Measurements from ENCODE around the gene CD22.
"Not testable (repeated sequence)": the region's sequence is repeated elsewhere in the genome, so short reads cannot be mapped to it uniquely, and the experiment has no call there.

CD22 gene
- 0 to 0.29 (median 0.09) reads per million in 4 experiments for total RNA-seq

GRCh38 chr19:35328851-35329285 lies at the start of gene CD22:
Gene CD22, plus strand, starts transcription at chr19:35329187. Its CDS starts 2,854 bp downstream, at chr19:35332041.
- no peak for DNase-seq

DNA sequence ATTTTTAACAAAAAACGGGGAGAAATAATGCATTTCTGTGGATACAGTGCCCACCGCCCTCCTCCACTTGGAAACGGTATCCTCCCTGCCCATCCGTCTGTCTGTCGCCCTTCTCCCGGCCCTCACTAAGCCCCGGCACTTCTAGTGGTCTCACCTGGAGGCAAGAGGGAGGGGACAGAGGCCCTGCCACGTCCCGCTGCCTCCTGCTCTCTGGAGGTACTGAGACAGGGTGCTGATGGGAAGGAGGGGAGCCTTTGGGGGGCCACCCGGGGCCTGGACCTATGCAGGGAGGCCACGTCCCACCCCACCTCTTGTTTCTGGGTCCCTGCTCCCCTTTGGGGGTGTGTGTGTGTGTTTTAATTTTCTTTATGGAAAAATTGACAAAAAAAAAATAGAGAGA lies 49.6 kb upstream of the CD22 start:
- DNase-seq: no peak

DNA sequence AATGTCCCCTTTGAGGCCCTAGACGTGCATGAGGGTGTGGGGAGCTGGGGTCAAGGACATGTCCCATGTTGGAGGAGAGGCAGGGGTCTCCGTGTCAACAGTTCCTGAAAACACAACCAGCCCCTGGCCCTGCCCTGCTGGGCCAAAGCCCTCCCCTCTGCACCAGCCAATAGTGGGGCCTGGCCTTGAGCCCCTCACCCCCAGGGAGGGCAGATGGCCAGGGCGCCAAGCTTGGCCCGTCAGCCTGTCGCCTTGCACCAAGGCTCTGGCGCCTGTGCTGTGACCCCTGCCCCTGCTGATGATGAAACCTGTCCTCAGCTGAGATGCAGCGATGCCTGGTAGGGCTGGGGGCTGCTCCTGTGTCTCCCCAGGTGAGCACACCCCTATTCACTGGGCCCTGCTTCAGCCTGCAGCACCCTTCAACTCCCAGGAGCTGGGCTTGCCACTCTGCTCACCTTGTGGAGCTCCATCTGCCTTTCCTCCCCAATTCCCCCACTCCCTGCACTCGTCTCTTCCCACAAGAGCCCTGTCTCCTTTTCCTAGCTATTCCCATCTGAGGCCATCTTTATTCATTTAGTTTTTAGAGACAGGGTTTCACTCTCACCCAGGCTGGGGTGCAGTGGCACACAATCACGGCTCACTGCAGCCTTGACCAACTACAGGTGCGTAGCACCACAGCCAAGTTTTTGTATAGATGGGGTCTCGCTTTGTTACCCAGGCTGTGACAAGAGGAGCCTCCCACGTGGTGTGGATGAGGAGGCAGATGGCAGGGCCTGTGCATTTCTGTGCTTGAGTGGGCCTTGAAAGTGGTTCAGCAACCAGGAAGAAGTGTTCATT lies 48.8 kb upstream of the CD22 start:
- no peak for DNase-seq

DNA sequence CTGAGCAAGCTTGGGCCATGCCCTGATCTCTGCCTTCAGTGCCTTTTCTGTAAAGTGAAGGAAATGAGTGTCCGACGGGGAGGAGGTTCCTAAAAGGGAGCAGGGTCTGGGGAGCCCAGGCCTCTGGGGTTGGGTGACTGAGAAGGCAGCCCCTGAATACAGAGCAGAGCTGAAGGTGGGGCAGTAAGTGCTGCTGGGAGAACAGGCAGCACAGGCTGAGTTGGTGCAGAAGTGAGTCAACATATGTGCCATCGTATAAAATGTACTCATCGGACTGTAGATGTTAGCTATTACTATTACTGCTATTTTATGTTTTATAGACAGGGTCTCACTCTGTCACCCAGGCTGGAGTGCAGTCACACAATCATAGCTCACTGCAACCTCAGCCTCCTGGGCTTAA lies 47.7 kb upstream of the CD22 start:
- no peak for DNase-seq

DNA sequence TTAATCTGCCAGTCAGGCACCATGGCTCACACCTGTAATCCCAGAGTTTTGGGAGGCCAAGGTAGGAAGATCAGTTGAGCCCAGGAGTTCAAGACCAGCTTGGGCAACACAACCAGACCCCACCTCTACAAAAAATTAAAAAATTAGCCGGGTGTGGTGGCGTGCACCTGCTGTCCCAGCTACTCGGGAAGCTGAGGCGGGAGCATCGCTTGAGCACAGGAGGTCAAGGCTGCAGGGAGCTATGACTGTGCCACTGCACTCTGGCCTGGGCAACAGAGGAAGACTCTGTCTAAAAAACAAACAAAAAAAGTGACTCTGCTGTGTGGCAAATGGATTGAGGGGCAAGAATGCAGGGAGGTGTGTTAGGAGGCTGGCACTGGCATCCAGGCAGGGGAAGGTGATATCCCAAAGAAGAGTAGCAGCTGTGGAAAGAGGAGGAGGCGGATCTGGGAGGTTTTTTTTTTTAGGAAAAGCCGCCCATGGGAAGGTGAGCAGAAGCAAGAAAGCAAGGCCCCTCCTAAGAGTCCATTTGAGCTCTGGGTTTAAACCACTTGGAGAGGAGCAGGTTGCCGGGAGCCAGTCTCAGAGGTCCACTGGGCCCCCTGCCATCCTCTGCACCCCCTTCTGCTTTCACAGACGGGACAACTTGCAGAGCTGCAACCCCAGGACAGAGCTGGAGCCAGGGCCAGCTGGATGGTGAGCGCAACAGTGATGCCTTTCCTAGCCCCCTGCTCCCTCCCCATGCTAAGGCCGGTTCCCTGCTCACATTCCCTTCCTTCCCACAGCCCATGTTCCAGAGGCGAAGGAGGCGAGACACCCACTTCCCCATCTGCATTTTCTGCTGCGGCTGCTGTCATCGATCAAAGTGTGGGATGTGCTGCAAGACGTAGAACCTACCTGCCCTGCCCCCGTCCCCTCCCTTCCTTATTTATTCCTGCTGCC lies 44.6 kb upstream of the CD22 start:
- no peak for DNase-seq

DNA sequence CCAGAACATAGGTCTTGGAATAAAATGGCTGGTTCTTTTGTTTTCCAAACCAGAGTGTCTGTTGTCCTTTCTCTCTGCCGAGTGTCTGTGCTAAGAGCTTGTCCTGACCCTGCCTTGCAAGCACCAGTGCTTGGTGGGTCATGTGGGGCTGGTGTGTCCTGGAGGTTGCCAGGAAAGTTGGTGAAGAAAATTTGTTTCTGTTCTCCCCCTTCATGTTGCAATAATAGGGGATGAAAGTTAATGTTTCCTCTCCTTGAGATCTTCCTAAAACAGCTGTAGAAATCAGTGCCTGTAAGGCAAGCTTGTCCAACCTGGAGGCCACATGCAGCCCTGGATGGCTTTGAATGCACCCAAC lies 43.9 kb upstream of the CD22 start:
- DNase-seq: no peak

GRCh38 chr19:35285465-35285864 lies 43.5 kb upstream of the CD22 start:
- DNase-seq: not testable (repeated sequence)

- DNase-seq: not testable (repeated sequence)
These were observed 42.9 kb upstream of the CD22 start for GRCh38 chr19:35286101-35286500.

GRCh38 chr19:35287713-35288112 lies 41.3 kb upstream of the CD22 start:
- no peak for DNase-seq

GRCh38 chr19:35288331-35288730 lies 40.7 kb upstream of the CD22 start:
- no peak for DNase-seq

- DNase-seq: no peak
These were observed 40.1 kb upstream of the CD22 start for GRCh38 chr19:35288906-35289305.

DNA sequence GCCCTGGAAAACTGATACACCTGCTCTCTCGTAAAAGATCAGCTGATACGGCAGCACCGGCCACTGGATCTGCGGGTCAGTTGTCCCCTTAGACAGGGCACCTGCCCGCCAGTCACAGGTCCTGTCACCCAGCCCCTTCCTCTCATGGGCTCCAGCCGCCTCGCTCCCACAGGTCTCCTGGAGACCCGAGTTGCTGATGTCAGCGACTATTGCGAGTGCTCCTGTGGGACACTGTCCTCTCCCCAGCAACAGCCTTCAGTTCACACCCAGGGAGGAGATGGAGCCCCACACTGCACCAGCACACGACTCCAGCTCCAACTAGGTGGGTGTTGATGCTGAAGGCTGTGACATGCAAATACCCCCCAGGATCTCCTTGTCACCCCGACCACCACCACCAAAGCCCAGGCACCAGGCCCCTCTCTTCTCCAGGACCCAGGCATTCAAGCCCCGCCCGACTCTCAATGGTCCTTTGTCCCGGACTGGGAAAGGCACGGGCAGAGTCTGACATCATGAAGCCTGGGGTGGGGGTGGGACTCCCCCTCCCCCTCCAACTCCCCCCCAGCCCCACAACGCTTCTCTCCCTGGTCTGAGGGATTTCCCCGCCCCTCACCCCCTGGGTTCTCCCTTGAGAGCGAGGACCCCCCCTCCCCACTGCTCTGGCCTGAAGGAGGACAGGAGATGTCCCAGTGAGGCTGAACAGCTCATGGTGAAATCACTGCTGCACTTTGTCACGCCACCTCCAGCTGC lies 38.4 kb upstream of the CD22 start:
- DNase-seq: no peak

DNA sequence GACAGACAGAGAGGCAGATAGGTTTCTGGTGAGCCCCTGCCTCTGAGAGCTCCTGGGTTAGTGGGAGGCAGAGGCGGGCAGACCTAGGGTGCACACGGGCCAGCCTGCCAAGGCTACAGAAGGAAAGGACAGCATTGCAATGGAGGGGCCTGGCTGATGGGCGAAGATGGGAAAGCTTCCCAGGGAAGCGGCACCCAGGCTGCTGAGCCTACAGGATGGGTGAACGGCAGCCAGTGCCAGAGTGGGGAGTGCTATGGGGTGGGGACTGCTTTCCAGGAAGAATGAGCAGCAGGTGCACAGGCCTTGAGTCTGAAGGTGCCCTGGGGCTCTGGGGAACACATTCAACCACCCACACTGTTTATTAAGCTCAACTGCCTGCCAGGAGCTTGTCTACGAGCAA lies 37.7 kb upstream of the CD22 start:
- DNase-seq: no peak

- no peak for DNase-seq
These were observed 37.1 kb upstream of the CD22 start, which contains the start of gene MAG for GRCh38 chr19:35291916-35292315. Gene MAG, plus strand, starts transcription at chr19:35292161. Its CDS starts 3,248 bp downstream, at chr19:35295409.

GRCh38 chr19:35292421-35293362 lies 36.3 kb upstream of the CD22 start:
- no peak for DNase-seq

DNA sequence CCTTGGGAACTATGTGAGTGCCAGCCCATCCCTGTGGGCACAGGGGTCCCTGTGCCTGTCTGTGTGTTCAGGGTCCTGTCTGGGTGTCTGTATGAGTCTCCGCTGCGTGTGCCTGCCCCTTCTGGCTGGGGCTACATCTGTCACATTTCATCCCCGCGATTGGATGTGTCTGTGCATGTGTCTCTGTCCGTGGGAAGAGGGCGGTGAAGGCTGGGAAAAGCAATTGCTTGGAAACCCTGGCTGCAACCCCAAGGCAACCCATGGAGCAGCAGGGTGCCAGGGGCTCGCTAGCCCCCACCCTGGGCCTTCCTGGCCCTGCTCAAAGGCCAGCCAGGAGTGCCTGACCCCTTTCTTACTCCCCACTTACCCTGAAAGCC lies 35.6 kb upstream of the CD22 start:
- DNase-seq: no peak

DNA sequence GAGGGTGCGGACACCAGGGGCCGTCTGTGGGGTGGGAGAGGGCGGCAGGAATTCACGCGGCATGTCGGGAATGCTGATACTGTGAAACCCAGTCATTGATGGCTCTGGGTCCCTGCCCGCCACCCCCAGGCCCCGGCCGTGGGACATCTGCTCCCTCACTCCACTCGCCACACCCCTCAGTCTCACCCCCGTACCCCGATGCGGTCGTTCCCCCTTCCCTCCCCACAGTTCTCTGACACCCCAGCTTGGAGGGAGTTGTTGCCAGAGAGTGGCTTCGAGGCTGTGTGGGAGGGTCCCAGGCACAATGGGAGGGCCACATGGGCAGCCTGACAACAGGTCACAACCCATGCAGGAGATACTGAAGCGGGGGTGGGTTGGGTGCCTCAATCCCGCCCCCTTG lies 35.2 kb upstream of the CD22 start:
- DNase-seq: no peak

- DNase-seq: no peak
These were observed 34.7 kb upstream of the CD22 start for GRCh38 chr19:35294328-35294727.

DNA sequence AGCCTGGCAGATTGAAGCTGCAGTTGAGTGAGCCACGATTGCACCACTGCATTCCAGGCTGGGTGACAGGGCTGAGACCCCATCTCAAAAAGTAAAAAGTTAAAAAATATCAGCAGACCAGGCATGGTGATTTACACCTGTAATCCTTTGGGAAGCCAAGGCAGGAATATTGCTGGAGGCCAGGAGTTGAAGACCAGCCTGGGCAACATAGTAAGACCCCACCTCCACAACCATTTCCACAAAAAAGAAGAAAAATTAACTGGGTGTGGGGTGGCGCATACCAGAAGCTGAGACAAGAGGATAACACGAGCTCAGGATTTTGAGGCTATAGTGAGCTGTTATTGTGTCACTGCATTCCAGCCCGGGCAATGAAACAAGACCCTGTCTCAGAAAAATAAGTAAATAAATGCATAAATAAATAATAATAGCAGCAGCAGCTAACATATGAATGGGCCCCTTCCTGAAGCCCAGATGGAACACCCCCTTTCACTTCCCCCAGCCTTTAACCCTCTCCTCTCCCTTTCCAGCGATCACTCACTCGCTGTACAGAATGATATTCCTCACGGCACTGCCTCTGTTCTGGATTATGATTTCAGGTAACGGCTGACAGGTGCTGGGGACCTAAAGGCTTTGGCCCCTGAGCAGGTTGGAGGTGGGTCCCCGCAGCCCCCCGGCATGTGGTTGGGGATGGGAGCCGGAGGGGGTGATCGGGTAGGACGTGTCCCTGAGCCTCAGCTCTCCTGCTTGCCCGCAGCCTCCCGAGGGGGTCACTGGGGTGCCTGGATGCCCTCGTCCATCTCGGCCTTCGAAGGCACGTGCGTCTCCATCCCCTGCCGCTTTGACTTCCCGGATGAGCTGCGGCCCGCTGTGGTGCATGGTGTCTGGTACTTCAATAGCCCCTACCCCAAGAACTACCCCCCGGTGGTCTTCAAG lies 33.9 kb upstream of the CD22 start:
- DNase-seq: no peak

GRCh38 chr19:35295792-35296462 lies 33.1 kb upstream of the CD22 start:
- no peak for DNase-seq
